Right lobe of liver (tissue), 4 donors: ENCODE data around the gene DUSP18.

Source experiments
- CTCF ChIP-seq, 4 donors: fragments of 200-600 bp in 3 of 4; fragments of 450-650 bp in 1 of 4; IDR thresholded peaks; one replicate each; pipeline versions ENCODE4 v1.5.1 to v1.8.0; 2016 to 2022; ENCODE audit warnings: antibody characterized with exemption in 4 of 4, mild to moderate bottlenecking in 2 of 4
- POLR2A ChIP-seq: fragments of 450-650 bp; IDR thresholded peaks from one replicate; pipeline ENCODE4 v1.6.1; 2017; ENCODE audit warnings: antibody characterized with exemption, mild to moderate bottlenecking
- donor health status: DM: no; HTN: no; CAD: no.
- donor health status: DM: no; HTN: no; CAD: no.
- donor health status: DM: no; HTN: yes; CAD: no.

- TF ChIP-seq CTCF (IDR thresholded peaks at IDR 0.05), result no peak
- no peak for TF ChIP-seq POLR2A
Observed at GRCh38 chr22:30664798-30665197, 2.9 kb downstream of the DUSP18 start.
